ENCODE results near the gene LSG1.

DNA sequence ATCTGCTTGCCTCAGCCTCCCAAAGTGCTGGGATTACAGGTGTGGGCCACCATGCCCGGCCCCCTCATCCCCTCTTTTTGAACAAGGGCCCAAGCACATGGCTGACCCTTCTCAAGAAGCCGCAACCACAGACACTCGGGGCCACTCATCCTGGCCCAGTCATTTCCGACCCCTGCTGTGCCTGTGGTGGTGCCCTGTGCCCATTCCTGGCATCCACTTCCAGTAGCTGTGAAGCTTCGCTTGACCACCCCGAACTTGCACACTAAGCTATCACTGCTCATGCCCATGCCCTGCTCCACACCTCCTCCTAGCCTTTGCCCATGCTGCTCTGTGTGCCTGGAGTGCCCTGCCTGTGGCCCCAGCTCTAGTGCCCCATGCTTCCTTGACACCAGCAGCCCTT is 47.0 kb downstream of the LSG1 start:
- TF ChIP-seq, protein P1, sequence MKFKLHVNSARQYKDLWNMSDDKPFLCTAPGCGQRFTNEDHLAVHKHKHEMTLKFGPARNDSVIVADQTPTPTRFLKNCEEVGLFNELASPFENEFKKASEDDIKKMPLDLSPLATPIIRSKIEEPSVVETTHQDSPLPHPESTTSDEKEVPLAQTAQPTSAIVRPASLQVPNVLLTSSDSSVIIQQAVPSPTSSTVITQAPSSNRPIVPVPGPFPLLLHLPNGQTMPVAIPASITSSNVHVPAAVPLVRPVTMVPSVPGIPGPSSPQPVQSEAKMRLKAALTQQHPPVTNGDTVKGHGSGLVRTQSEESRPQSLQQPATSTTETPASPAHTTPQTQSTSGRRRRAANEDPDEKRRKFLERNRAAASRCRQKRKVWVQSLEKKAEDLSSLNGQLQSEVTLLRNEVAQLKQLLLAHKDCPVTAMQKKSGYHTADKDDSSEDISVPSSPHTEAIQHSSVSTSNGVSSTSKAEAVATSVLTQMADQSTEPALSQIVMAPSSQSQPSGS (CRISPR knock-in tag; IDR thresholded peaks at IDR 0.05; ENCODE audit: borderline replicate concordance, low read depth), result no peak
- TF ChIP-seq, protein P2, sequence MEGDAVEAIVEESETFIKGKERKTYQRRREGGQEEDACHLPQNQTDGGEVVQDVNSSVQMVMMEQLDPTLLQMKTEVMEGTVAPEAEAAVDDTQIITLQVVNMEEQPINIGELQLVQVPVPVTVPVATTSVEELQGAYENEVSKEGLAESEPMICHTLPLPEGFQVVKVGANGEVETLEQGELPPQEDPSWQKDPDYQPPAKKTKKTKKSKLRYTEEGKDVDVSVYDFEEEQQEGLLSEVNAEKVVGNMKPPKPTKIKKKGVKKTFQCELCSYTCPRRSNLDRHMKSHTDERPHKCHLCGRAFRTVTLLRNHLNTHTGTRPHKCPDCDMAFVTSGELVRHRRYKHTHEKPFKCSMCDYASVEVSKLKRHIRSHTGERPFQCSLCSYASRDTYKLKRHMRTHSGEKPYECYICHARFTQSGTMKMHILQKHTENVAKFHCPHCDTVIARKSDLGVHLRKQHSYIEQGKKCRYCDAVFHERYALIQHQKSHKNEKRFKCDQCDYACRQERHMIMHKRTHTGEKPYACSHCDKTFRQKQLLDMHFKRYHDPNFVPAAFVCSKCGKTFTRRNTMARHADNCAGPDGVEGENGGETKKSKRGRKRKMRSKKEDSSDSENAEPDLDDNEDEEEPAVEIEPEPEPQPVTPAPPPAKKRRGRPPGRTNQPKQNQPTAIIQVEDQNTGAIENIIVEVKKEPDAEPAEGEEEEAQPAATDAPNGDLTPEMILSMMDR (IDR thresholded peaks at IDR 0.05), result no peak
- TF ChIP-seq ELF4 (CRISPR knock-in tag; IDR thresholded peaks at IDR 0.05; ENCODE audit: low read depth) (no peak), ZNF263 (CRISPR knock-in tag; IDR thresholded peaks at IDR 0.05; ENCODE audit: low read depth) (no peak), FOXP1 (CRISPR knock-in tag; IDR thresholded peaks at IDR 0.05; ENCODE audit: borderline replicate concordance) (no peak), SP1 (CRISPR knock-in tag; conservative IDR thresholded peaks at IDR 0.05) (no peak), ESRRA (CRISPR knock-in tag; IDR thresholded peaks at IDR 0.05; ENCODE audit: borderline replicate concordance) (no peak)
- TF ChIP-seq, protein P3, sequence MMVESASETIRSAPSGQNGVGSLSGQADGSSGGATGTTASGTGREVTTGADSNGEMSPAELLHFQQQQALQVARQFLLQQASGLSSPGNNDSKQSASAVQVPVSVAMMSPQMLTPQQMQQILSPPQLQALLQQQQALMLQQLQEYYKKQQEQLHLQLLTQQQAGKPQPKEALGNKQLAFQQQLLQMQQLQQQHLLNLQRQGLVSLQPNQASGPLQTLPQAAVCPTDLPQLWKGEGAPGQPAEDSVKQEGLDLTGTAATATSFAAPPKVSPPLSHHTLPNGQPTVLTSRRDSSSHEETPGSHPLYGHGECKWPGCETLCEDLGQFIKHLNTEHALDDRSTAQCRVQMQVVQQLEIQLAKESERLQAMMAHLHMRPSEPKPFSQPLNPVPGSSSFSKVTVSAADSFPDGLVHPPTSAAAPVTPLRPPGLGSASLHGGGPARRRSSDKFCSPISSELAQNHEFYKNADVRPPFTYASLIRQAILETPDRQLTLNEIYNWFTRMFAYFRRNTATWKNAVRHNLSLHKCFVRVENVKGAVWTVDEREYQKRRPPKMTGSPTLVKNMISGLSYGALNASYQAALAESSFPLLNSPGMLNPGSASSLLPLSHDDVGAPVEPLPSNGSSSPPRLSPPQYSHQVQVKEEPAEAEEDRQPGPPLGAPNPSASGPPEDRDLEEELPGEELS (CRISPR knock-in tag; IDR thresholded peaks at IDR 0.05), result no peak
- TF ChIP-seq, protein P4, sequence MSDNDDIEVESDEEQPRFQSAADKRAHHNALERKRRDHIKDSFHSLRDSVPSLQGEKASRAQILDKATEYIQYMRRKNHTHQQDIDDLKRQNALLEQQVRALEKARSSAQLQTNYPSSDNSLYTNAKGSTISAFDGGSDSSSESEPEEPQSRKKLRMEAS (CRISPR knock-in tag; IDR thresholded peaks at IDR 0.05), result no peak
